GM10248 (cell line): ENCODE measurements around the gene KRTAP10-5.

ENCODE experiments used
- CTCF ChIA-PET: fragments of 300-600 bp; sonication (Branson Sonifier 250); formaldehyde crosslinking; extraction: SDS; loops from one replicate; lab custom pipeline; 2021; ENCODE audit warnings: antibody characterized with exemption; lab: Yijun Ruan, JAX
- POLR2A ChIA-PET: fragments of 350-650 bp; sonication (Branson Sonifier 250); formaldehyde crosslinking; extraction: SDS; loops from one replicate; lab custom pipeline; 2020; ENCODE audit warnings: antibody characterized with exemption; lab: Yijun Ruan, JAX
- DNase-seq: peaks from one replicate; pipeline ENCODE4 v3.0.0; 2012; ENCODE audit errors: extremely low spot score
- TF ChIP-seq, protein P1 (sequence below): IDR thresholded peaks from 2 replicates; pipeline ENCODE4 v1.5.1; 2012; ENCODE audit warnings: mild to moderate bottlenecking, low read depth; ENCODE audit errors: extremely low read depth, missing control alignments, control extremely low read depth

Gene KRTAP10-5

DNA sequence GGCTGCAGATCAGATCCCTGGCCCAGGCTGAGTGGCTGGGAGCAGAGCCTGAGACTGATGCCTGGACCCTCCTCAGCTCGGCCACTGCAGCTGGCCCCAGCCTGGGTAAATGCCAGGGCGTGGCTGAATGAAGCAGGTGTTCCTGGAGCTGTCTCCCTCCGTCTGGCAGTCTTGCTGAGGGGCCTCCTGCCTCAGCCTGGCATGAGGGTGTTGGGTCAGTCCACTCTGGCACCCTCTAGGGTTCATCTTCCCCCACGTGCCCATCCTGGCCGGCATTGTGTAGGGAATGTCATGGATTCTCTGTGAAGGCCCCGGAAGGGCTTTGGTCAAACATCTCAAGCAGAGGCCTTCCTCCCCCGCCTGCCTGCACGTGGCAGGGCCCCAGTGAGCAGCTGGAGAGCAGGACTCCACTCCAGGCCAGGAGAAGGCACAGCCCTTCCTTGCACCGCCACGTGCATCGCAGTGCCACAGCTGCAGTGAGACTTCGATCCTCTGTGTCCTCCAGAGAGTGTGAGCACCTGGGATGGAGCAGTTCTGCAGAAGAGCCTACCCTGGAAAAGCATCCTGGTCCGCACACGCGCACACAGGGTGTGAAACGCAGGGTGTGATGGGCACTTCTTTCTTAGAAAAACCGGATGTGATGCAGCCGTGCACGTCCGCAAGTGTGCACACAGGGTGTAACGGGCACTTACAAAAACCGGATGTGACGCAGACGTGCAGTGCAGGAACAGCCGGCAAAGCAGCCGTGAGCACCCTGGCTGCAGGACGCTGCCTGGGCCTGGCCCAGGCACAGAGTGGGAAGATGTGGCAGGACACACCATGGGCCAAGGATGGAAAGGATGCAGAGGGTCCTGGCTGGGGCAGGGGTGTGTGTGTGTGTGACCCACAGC lies 11.5 kb downstream of the KRTAP10-5 start:
- TF ChIP-seq, protein P1, sequence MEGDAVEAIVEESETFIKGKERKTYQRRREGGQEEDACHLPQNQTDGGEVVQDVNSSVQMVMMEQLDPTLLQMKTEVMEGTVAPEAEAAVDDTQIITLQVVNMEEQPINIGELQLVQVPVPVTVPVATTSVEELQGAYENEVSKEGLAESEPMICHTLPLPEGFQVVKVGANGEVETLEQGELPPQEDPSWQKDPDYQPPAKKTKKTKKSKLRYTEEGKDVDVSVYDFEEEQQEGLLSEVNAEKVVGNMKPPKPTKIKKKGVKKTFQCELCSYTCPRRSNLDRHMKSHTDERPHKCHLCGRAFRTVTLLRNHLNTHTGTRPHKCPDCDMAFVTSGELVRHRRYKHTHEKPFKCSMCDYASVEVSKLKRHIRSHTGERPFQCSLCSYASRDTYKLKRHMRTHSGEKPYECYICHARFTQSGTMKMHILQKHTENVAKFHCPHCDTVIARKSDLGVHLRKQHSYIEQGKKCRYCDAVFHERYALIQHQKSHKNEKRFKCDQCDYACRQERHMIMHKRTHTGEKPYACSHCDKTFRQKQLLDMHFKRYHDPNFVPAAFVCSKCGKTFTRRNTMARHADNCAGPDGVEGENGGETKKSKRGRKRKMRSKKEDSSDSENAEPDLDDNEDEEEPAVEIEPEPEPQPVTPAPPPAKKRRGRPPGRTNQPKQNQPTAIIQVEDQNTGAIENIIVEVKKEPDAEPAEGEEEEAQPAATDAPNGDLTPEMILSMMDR, result no peak
- CTCF ChIA-PET, result interaction anchor here (0.9 kb wide), 1 partner anchor 24 kb away, joined by 3 read pairs; no protein-coding TSS in a partner anchor
- POLR2A ChIA-PET, result no interaction called here
- peak; percentile 8 for DNase-seq

DNA sequence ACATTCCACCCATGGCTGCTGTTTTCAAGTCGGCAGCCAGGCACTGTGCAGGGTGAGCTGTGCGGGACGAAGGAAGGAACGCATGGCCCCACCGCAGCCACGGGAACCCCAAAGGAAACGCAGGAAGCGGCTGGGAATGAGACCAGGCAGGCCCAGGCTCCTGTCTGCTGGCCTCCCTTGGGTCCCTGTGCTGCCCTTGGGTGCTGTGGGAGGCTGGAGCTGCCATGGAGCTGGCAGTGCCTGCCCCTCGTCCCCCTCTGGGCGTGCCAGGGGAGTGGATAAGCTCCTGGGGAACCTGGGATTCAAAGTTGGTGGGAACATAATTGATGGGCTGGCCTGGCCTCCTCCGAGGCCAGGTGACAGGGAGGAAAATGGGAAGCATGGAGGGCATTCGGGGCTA lies 12.1 kb downstream of the KRTAP10-5 start:
- ChIA-PET POLR2A (no interaction called here), CTCF (interaction anchor here (0.9 kb wide), 1 partner anchor 23 kb away, joined by 3 read pairs; no protein-coding TSS in a partner anchor)
- TF ChIP-seq, protein P1, result no peak
- DNase-seq, result peak; percentile 9

DNA sequence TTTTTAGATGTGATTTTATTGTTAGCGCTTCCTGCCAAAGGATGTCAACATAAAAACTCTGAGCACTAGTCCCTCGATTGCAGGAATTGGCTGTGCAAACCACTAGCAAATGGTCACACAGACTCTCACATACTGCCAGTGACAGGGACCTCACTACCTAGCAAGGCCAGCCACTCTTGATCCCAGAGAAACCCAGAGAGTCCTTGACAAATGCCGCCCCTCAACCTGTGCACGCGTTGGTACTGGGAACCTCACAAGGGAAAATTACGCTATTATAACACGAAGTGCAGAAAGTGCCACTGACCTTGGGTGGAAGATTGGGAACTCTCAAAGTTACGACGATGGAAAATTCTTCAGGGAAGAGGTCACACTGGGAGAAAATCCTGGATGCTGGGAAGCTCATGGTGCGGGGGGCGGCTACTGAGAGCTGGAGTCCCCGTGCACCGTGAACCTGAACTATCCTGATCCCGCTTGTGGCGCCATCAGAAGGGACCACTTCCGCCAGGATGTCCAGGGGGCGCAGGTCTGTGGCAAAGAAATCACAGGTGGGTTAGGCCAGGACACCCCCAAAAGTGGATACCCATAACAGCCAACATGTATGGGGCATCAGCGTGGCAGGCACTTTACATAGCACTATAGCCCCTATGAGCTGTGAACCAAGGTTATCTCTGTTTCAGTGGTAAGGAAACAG lies 12.8 kb downstream of the KRTAP10-5 start:
- peak; percentile 5 for DNase-seq
- TF ChIP-seq, protein P1, result no peak
- ChIA-PET POLR2A (no interaction called here), CTCF (interaction anchor here (0.9 kb wide), 1 partner anchor 23 kb away, joined by 3 read pairs; no protein-coding TSS in a partner anchor)

DNA sequence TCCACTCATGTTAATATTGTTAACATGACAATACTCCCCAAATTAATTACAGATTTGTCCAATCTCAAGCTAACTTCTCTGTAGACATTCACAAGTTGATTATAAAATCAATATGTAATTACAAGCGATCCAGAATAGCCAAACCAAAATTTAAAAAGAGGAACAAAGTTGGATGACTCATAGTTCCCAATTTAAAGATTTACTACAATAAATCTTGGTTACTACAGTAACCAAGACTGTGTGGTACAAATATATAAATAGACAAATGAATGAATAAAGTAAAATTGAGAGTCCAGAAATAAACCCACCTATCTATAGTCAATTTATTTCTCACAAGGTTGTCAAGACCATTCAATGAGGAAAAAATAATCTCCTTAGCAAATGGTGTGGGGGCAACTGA lies 14.0 kb downstream of the KRTAP10-5 start:
- ChIA-PET CTCF (no interaction called here), POLR2A (no interaction called here)
- TF ChIP-seq, protein P1, result no peak
- DNase-seq, result peak; percentile 7

DNA sequence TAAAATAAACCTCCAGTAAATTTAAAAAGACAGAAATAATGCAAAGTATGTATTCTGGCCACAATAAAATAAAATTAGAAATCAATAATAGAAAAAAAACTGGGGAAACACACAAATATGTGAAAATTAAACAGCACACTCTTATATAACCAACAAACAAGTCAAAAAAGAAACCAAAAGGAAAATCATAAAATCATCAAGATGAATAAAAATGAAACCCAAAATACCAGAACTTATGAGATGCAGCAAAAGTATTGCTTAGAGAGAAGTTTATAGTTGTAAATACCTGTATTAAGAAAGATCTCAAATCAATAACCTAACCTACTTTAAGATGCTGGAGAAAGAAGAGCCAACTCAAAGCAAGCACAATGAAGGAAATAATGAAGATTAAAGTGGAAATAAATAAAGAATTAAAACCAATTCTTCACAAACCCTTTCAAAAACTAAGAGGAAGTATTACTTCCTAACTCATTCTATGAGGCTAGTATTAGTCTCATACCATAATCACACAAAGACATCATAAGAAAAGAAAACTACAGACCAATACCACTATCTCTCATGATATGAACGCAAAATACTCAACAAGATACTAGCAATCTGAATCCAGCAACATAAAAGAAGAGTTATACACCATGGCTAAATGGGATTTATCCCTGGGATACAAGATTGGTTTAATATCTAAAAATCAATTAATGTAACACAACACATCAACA lies 15.4 kb downstream of the KRTAP10-5 start:
- TF ChIP-seq, protein P1, result no peak
- ChIA-PET POLR2A (no interaction called here), CTCF (no interaction called here)
- DNase-seq, result peak; percentile 20

DNA sequence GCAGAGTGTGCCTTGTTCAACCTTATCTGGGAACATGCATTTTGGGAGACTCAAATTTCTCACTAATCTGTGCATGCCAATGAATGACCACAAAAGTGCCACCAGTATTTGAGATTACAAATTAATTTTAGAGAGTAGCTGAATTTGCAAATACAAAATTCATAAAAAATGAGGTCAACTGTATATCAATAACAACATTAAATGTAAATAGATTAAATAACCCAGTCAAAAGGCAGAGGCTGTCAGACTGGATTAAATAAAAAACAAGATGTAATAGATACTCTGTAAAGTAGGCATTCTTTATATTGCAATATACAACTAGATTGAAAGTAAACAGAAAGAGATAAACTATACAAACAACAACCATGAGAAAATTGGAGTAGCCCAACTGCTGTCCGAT lies 16.3 kb downstream of the KRTAP10-5 start:
- POLR2A ChIA-PET, result no interaction called here
- no peak for DNase-seq
- TF ChIP-seq, protein P1, result no peak
- CTCF ChIA-PET, result no interaction called here
